ENCODE measurements around the gene MBP. TPM values are rescaled to one million over a fixed set of nuclear protein-coding genes. Genes with fewer than 3 reads are reported as not detected.

MBP gene
- total RNA-seq, 1 donor from 2014 or later = 35.0 TPM

DNA sequence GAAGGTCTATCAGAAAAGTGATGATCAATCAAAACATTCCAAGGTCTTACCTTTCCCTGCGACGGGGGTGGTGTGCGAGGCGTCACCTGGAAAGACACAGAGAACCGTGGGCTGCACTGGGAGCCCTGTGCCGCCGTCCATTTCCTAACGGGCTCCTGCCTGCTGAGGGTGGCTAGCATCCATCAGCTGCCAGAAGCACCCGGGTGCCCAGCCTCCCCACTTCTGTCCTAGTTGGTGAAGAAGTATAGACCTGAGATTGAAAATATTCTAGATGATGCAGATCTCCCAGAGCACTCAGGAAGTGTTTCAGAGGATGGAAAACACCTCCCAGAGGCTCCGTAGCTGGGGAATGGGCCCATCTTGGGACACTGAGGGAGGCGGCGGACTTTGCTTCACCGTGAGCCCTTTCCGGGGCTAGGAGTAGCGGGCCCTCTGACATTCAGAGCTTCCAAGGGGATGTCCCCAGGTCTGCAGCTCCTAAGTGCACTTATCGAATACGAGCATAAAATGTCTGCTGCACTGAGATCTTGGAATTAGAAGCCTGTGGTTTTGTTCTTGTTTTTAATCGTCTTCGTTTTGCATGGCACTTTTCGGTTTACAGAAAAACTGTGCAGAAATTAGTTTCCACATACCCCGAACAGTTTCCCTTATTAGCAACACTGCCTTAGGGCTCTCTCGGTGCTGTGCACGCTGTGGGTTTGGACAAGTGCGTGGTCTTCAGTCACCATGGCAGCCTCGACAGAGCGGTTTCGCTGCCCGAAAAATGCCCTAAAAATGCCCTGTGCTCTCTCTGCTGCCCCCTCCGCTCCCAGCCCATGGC, 143.5 kb downstream of the MBP start:
- no peaks in the 10 kb centered on the region for H3K36me3 ChIP-seq
- H3K9me3 ChIP-seq (replicated peaks) = no peaks in the 10 kb centered on the region
- no peaks in the 10 kb centered on the region for H3K4me1 ChIP-seq
- no peaks in the 10 kb centered on the region for H3K27me3 ChIP-seq (ENCODE audit: low read depth)
- H3K4me3 ChIP-seq = peak overlapping the region; percentile 37
- no peak for DNase-seq
- TF ChIP-seq, protein P1, sequence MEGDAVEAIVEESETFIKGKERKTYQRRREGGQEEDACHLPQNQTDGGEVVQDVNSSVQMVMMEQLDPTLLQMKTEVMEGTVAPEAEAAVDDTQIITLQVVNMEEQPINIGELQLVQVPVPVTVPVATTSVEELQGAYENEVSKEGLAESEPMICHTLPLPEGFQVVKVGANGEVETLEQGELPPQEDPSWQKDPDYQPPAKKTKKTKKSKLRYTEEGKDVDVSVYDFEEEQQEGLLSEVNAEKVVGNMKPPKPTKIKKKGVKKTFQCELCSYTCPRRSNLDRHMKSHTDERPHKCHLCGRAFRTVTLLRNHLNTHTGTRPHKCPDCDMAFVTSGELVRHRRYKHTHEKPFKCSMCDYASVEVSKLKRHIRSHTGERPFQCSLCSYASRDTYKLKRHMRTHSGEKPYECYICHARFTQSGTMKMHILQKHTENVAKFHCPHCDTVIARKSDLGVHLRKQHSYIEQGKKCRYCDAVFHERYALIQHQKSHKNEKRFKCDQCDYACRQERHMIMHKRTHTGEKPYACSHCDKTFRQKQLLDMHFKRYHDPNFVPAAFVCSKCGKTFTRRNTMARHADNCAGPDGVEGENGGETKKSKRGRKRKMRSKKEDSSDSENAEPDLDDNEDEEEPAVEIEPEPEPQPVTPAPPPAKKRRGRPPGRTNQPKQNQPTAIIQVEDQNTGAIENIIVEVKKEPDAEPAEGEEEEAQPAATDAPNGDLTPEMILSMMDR (IDR thresholded peaks at IDR 0.05; ENCODE audit: borderline replicate concordance) = no peak
- H3K27ac ChIP-seq (replicated peaks) = peak overlapping the region; percentile 51
- intact Hi-C loops (cut with micrococcal nuclease) = no loop called here

DNA sequence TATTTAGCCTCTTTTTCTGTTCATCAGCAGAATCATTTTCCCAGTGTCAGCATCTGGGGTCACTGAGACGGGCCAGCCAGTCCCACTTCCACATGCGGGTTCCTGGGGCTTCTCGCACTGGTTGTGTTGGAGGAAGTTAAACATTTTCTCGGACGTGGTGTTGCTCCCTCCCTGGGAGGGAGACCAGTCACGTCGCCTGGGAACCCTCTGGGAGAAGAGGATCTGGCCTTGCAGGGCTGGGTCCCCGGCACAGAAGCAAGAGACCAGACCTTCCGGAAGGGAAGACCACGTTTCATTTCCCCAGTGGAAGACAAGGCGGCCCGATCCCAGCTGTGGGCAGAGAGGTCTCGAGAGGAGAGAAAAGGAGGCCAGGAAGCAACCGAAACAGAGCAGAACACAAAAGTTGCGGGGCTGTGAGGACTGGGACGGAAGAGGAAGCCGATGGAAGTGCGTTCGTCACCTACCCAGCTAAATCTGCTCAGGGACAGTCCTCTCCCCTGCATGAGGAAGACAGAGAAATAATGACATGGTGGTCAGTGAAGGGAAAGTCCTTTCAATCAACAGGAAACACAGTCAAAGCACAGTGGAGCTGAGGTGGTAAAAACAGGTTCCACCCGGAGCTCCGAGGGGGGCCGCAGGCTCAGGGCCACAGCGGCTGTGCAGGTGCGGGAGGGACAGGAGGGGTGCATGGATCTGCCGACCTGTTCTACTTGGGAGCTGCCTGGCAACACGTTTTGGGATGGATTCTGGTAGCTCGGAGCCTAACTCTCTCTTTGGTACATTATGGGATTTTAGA, 144.4 kb downstream of the MBP start:
- TF ChIP-seq, protein P1 (IDR thresholded peaks at IDR 0.05; ENCODE audit: borderline replicate concordance) = no peak
- Histone ChIP-seq H3K27me3 (ENCODE audit: low read depth) (no peaks in the 10 kb centered on the region), H3K36me3 (no peaks in the 10 kb centered on the region), H3K9me3 (replicated peaks) (no peaks in the 10 kb centered on the region), H3K4me1 (peaks cover 1% of the 10 kb centered on the region), H3K4me3 (peak overlapping the region; percentile 37), H3K27ac (replicated peaks) (peak overlapping the region; percentile 51)
- DNase-seq = peak; percentile 47
- intact Hi-C loops (cut with micrococcal nuclease) = no loop called here

DNA sequence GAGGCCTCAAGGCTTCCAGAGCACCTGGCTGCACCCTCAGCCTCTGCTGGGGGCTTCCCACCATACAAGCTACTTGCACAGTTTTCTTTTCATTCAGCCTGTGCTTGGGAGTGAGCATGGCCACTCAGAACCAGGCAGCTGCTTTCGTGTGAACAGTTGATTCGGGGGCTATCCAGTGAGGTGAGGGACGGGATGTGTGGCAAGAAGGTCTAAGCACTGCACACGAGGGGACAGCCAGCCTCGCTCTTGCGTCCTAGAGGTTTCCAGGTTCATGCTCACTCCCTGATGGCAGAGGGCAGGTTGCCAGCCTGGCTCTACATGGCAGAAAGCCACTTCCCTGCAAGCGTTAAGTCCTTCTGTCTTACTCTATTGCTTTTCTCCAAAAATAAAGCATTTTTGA, 146.2 kb downstream of the MBP start:
- TF ChIP-seq, protein P1 (IDR thresholded peaks at IDR 0.05; ENCODE audit: borderline replicate concordance) = no peak
- no peak overlapping the region for H3K4me3 ChIP-seq
- no peak overlapping the region for H3K27ac ChIP-seq (replicated peaks)
- DNase-seq = no peak
- no peaks in the 10 kb centered on the region for H3K9me3 ChIP-seq (replicated peaks)
- peaks cover 5% of the 10 kb centered on the region for H3K4me1 ChIP-seq
- H3K36me3 ChIP-seq = no peaks in the 10 kb centered on the region
- peaks cover 5% of the 10 kb centered on the region for H3K27me3 ChIP-seq (ENCODE audit: low read depth)
- intact Hi-C loops (cut with micrococcal nuclease) = no loop called here

DNA sequence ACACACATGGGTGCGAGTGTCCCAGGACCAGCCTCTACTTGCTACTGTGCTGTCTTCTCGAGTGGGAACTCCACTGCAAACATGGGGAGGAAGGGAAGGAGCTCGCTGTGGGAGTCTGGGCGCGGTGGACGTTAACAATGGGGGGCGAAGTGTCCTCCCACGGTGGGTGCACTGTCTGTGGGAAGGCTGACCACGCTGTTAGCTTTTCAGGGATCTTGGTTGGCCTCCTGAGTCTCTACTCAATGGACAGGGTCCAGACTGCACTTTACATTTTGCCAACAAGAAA, 146.7 kb downstream of the MBP start:
- H3K27me3 ChIP-seq (ENCODE audit: low read depth) = peaks cover 5% of the 10 kb centered on the region
- no peaks in the 10 kb centered on the region for H3K36me3 ChIP-seq
- no peak for DNase-seq
- intact Hi-C loops (cut with micrococcal nuclease) = no loop called here
- H3K4me3 ChIP-seq = no peak overlapping the region
- H3K4me1 ChIP-seq = peaks cover 5% of the 10 kb centered on the region
- H3K9me3 ChIP-seq (replicated peaks) = no peaks in the 10 kb centered on the region
- TF ChIP-seq, protein P1 (IDR thresholded peaks at IDR 0.05; ENCODE audit: borderline replicate concordance) = no peak
- H3K27ac ChIP-seq (replicated peaks) = no peak overlapping the region

DNA sequence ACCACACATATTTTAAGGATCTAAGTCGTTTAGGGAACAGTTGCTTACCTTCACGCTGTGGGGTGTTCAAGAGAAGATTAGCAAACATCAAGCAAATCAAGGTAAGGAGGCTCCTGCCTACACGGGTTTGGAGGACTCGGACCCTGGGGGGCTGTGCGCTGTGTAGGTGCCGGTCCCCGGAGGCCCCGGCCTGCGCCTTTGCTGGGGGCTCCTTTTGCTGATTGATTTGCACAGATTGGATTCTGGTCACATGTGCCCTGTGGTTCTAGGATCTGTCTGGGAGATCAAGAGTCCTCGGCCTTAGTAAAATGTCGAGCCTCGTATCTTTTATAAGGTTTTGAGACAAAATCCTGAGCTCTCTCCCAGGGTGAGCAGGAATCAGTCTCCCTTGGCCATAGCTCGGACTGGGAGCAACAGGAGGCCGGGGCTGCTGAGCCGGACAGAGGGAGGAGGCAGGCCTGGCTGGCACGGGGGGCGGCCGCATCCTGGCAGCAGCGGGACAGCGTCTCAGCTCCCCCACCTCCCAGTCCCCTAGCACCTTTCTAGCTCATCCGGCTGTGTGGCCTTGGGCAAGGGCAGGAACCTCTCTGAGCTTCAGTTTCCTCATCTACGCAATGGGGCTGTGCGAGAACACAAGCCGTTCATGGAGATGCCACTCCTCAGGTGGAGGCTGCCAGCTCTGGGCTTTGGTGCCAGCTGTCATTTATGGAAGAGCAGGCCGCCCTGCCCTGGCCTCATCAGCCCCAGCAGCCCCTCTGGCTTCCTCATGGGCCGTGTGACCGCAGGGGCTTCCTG, 147.2 kb downstream of the MBP start:
- peaks cover 5% of the 10 kb centered on the region for H3K4me1 ChIP-seq
- intact Hi-C loops (cut with micrococcal nuclease) = no loop called here
- H3K27ac ChIP-seq (replicated peaks) = no peak overlapping the region
- no peak for DNase-seq
- no peaks in the 10 kb centered on the region for H3K9me3 ChIP-seq (replicated peaks)
- H3K27me3 ChIP-seq (ENCODE audit: low read depth) = peaks cover 5% of the 10 kb centered on the region
- TF ChIP-seq, protein P1 (IDR thresholded peaks at IDR 0.05; ENCODE audit: borderline replicate concordance) = no peak
- H3K36me3 ChIP-seq = no peaks in the 10 kb centered on the region
- no peak overlapping the region for H3K4me3 ChIP-seq
